CD14-positive monocyte (primary cell): ENCODE data around the gene POLR2C. TPM values are rescaled to one million over a fixed set of nuclear protein-coding genes. Genes with fewer than 3 reads are reported as not detected.
A peak's percentile ranks its signal among the peaks of the same experiment; 100 is the strongest.

Experiments
- DNase-seq, 3 donors: peaks; one replicate each; pipeline ENCODE4 v3.0.0-alpha.2; 2011 to 2022
- H2AFZ ChIP-seq: 2 replicates; pipeline ENCODE4 v1.6.0; 2012; ENCODE audit warnings: mild to moderate bottlenecking, low read depth, low read length, inconsistent platforms; ENCODE audit not compliant: insufficient read depth, poor library complexity, severe bottlenecking
- H3K27ac ChIP-seq, 2 donors: 1 replicate in 1 of 2; 2 replicates in 1 of 2; pipeline ENCODE4 v1.5.1; 2012 to 2013; ENCODE audit warnings: low read length in 2 of 2, control low read depth in 1 of 2, inconsistent platforms in 1 of 2, low read depth in 1 of 2, mild to moderate bottlenecking in 1 of 2
- H3K27me3 ChIP-seq, 2 donors: one replicate each; pipeline versions ENCODE4 v1.6.0 to v1.6.1; 2011 to 2013; ENCODE audit warnings: low read length in 2 of 2; ENCODE audit not compliant: control insufficient read depth in 2 of 2, insufficient read depth in 2 of 2
- H3K36me3 ChIP-seq, 2 donors: replicated peaks in 1 of 2; 1 replicate in 1 of 2; 2 replicates in 1 of 2; pipeline versions ENCODE4 v1.5.1 to v1.6.1; 2012 to 2013; ENCODE audit warnings: low read length in 2 of 2, control low read depth in 1 of 2, inconsistent platforms in 1 of 2, mild to moderate bottlenecking in 1 of 2; ENCODE audit not compliant: insufficient read depth in 2 of 2, control insufficient read depth in 1 of 2
- H3K4me1 ChIP-seq, 2 donors: 1 replicate in 1 of 2; 2 replicates in 1 of 2; pipeline versions ENCODE4 v1.5.1 to v1.6.1; 2012 to 2013; ENCODE audit warnings: low read length in 2 of 2, control low read depth in 1 of 2, inconsistent platforms in 1 of 2, mild to moderate bottlenecking in 1 of 2, moderate library complexity in 1 of 2; ENCODE audit not compliant: insufficient read depth in 2 of 2, control insufficient read depth in 1 of 2
- H3K4me2 ChIP-seq: replicated peaks from 2 replicates; pipeline ENCODE3; 2012; ENCODE audit warnings: low read length, moderate library complexity, mild to moderate bottlenecking; ENCODE audit not compliant: poor library complexity, severe bottlenecking; ENCODE audit errors: extremely low read depth
- H3K4me3 ChIP-seq, 3 experiments: fragments of 200-600 bp in 1 of 3; sonication (generic) in 1 of 3; replicated peaks in 1 of 3; 1 replicate in 2 of 3; 2 replicates in 1 of 3; pipeline ENCODE4 v1.5.1; 2011 to 2013; ENCODE audit warnings: low read length in 3 of 3, mild to moderate bottlenecking in 3 of 3, control low read depth in 2 of 3, low read depth in 2 of 3, inconsistent platforms in 1 of 3, moderate library complexity in 1 of 3
- H3K79me2 ChIP-seq: 2 replicates; pipeline ENCODE4 v1.6.0; 2012; ENCODE audit warnings: mild to moderate bottlenecking, control low read depth, inconsistent platforms, low read length, moderate library complexity; ENCODE audit not compliant: insufficient read depth
- H3K9ac ChIP-seq: 2 replicates; pipeline ENCODE4 v1.6.0; 2017; ENCODE audit warnings: low read length, mild to moderate bottlenecking; ENCODE audit not compliant: insufficient read depth, poor library complexity, severe bottlenecking
- H3K9me3 ChIP-seq, 2 donors: replicated peaks in 1 of 2; 1 replicate in 1 of 2; 2 replicates in 1 of 2; pipeline versions ENCODE4 v1.5.1 to v1.6.1; 2012 to 2013; ENCODE audit warnings: low read length in 2 of 2, control low read depth in 1 of 2; ENCODE audit not compliant: control insufficient read depth in 1 of 2, insufficient read depth in 1 of 2
- H4K20me1 ChIP-seq: 2 replicates; pipeline ENCODE4 v1.6.0; 2012; ENCODE audit warnings: mild to moderate bottlenecking, low read length, control low read depth, moderate library complexity; ENCODE audit not compliant: insufficient read depth
- H3K27ac Mint-ChIP-seq, 7 donors: one replicate each; pipeline ENCODE4 v1.8.0; 2020; ENCODE audit warnings: mild to moderate bottlenecking in 7 of 7, mixed read lengths in 7 of 7, moderate library complexity in 6 of 7, inconsistent platforms in 2 of 7
- H3K27me3 Mint-ChIP-seq, 3 donors: one replicate each; pipeline ENCODE4 v1.8.0; 2021 to 2022; ENCODE audit warnings: low read depth in 3 of 3, mild to moderate bottlenecking in 3 of 3, mixed read lengths in 3 of 3, moderate library complexity in 3 of 3, inconsistent platforms in 1 of 3
- H3K36me3 Mint-ChIP-seq, 2 donors: one replicate each; pipeline ENCODE4 v1.8.0; 2020; ENCODE audit warnings: mixed read lengths in 2 of 2, inconsistent platforms in 1 of 2, mild to moderate bottlenecking in 1 of 2
- H3K4me1 Mint-ChIP-seq: one replicate; pipeline ENCODE4 v1.8.0; 2020; ENCODE audit warnings: mild to moderate bottlenecking, mixed read lengths
- H3K4me3 Mint-ChIP-seq, 2 donors: one replicate each; pipeline ENCODE4 v1.8.0; 2020; ENCODE audit warnings: mild to moderate bottlenecking in 2 of 2, mixed read lengths in 2 of 2, moderate library complexity in 1 of 2
- H3K9me3 Mint-ChIP-seq, 7 donors: one replicate each; pipeline ENCODE4 v1.8.0; 2020 to 2022; ENCODE audit warnings: mixed read lengths in 7 of 7, mild to moderate bottlenecking in 6 of 7, moderate library complexity in 6 of 7, inconsistent platforms in 2 of 7
- WGBS: methylation state at CpG from one replicate; pipeline ENCODE4 v1.1.5; 2013; ENCODE audit warnings: missing lambda C conversion rate; ENCODE audit not compliant: insufficient coverage; 5-methylcytosine and 5-hydroxymethylcytosine counted together
- intact Hi-C, 2 donors: fragments of 100-400 bp; cut with micrococcal nuclease; formaldehyde crosslinking; loops; one replicate each; pipeline versions ENCODE4 v1.15.0 to v1.15.1; 2023
- polyA plus RNA-seq, 3 donors: library from polyadenylated mRNA; depleted of rRNA in 1 of 3; unstranded in 2 of 3; stranded (reverse) in 1 of 3; fragments of 300-500 nt in 2 of 3; fragments of >200 nt in 1 of 3; fragmentation: Illumina TruSeq in 2 of 3; gene quantifications; 1 replicate in 2 of 3; 2 replicates in 1 of 3; pipeline ENCODE4 v1.2.3, GENCODE V29; 2012 to 2021
- TF ChIP-seq, protein P1 (sequence below): fragments of 200-600 bp; IDR thresholded peaks from one replicate; pipeline ENCODE4 v1.8.0; 2022; ENCODE audit warnings: antibody characterized with exemption, mild to moderate bottlenecking

Gene POLR2C
- polyA plus RNA-seq, 3 donors: 22.6 to 51.3 (median 24.4) TPM

DNA sequence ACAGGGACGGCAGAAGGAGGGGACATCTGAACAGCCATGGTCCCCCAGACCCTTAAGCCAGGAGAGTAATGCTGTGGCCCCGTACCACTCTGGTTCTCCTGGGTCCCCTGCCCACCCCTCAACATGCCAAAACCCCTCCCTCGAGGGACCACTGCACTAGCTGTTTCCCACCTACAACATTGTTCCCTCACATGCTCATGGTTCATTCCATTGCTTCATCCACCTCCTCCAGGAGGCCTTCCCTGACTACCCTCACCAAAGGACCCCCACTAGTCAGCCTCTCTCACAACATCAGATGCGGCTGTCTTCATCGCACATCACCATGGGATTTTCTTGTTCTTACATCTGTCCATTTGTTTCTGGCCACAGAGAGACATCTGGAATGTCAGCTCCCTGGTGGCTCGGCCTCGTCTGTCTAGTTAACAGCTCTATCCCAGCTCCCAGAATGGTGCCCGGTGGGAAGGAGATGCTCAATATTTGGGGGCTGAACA, 22.1 kb downstream of the POLR2C start:
- H3K27ac ChIP-seq: no peak overlapping the region
- H3K79me2 ChIP-seq: no peaks in the 10 kb centered on the region
- Mint-ChIP-seq H3K27me3 (peaks cover 17 to 31% (median 23%) of the 10 kb centered on the region in 3 donors), H3K36me3 (no peaks in the 10 kb centered on the region), H3K4me3 (peak overlapping the region in 1 of 2 donors; percentile 26), H3K27ac (peak overlapping the region in 1 of 7 donors; percentile 10), H3K9me3 (peaks cover 0 to 2% (median 0%) of the 10 kb centered on the region in 7 donors), H3K4me1 (peaks cover 13% of the 10 kb centered on the region)
- intact Hi-C loops: no loop called here
- no peak for DNase-seq
- H3K27me3 ChIP-seq: peaks cover 0 to 15% of the 10 kb centered on the region in 2 donors
- 100% methylated on average over 4 of the region's 8 CpGs for WGBS
- no peaks in the 10 kb centered on the region for H3K9me3 ChIP-seq
- H3K36me3 ChIP-seq: no peaks in the 10 kb centered on the region
- no peaks in the 10 kb centered on the region for H4K20me1 ChIP-seq
- no peak overlapping the region for H3K9ac ChIP-seq
- TF ChIP-seq, protein P1, sequence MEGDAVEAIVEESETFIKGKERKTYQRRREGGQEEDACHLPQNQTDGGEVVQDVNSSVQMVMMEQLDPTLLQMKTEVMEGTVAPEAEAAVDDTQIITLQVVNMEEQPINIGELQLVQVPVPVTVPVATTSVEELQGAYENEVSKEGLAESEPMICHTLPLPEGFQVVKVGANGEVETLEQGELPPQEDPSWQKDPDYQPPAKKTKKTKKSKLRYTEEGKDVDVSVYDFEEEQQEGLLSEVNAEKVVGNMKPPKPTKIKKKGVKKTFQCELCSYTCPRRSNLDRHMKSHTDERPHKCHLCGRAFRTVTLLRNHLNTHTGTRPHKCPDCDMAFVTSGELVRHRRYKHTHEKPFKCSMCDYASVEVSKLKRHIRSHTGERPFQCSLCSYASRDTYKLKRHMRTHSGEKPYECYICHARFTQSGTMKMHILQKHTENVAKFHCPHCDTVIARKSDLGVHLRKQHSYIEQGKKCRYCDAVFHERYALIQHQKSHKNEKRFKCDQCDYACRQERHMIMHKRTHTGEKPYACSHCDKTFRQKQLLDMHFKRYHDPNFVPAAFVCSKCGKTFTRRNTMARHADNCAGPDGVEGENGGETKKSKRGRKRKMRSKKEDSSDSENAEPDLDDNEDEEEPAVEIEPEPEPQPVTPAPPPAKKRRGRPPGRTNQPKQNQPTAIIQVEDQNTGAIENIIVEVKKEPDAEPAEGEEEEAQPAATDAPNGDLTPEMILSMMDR: no peak
- H3K4me2 ChIP-seq: no peak overlapping the region
- H3K4me3 ChIP-seq: no peak overlapping the region
- H2AFZ ChIP-seq: no peak overlapping the region
- peaks cover 12 to 15% of the 10 kb centered on the region in 2 donors for H3K4me1 ChIP-seq

DNA sequence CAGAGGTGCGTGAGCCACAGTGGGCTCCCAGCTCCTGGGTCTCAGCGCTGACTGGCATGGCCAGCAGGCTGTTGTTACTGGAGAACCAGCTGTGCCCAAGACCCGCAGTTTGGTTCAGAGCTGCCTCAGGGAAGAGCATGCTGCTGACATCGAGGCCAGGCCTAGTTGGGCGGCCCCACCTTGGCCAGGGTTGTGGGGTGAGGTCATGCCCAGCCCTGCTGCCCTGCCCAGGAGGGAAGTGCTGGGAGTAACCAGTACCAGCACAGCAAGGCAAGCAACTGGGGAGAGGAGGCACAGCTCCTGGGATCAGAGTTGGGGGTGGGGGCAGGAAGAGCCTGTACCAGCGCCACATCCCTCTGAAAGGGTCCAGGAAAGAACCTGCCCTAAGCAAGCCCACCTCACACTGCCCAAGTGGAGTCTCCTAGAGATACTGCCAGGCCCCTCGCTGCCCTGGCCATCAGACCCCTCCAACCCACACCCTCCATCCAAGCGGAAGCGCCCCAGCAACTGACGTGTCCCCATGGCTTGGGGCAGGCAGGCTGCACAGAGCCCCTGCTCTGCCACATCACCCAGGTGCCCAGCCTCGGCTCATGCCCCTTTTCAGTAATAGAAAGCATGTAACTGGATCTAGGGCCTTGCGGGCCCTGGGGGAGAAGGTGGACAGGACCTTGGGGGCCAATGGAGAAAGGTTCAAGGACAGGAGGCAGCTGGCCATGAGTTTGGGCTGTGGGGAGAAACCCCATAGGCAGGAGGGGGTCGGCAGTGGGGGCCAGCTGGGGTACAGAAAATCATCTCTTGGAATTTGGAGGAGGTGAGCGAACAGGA, 22.8 kb downstream of the POLR2C start:
- H3K27me3 ChIP-seq: peaks cover 0 to 15% of the 10 kb centered on the region in 2 donors
- H3K9me3 Mint-ChIP-seq: peaks cover 0 to 2% (median 0%) of the 10 kb centered on the region in 7 donors
- WGBS: 79% methylated on average over 12 of the region's 14 CpGs
- peaks cover 8 to 11% of the 10 kb centered on the region in 2 donors for H3K4me1 ChIP-seq
- H3K4me2 ChIP-seq: peak overlapping the region; percentile 78
- peak overlapping the region; percentile 71 to 83 for H3K4me3 Mint-ChIP-seq
- H3K79me2 ChIP-seq: no peaks in the 10 kb centered on the region
- H3K36me3 ChIP-seq: no peaks in the 10 kb centered on the region
- H3K27ac ChIP-seq: no peak overlapping the region
- peak overlapping the region in 1 of 3 experiments; percentile 71 for H3K4me3 ChIP-seq
- no peaks in the 10 kb centered on the region for H3K9me3 ChIP-seq
- H3K36me3 Mint-ChIP-seq: no peaks in the 10 kb centered on the region
- H3K27me3 Mint-ChIP-seq: peaks cover 15 to 27% (median 18%) of the 10 kb centered on the region in 3 donors
- peaks cover 10% of the 10 kb centered on the region for H3K4me1 Mint-ChIP-seq
- peak overlapping the region in 1 of 7 donors; percentile 81 for H3K27ac Mint-ChIP-seq
- peak overlapping the region; percentile 54 for H3K9ac ChIP-seq
- H2AFZ ChIP-seq: peak overlapping the region; percentile 76
- DNase-seq: no peak
- no peaks in the 10 kb centered on the region for H4K20me1 ChIP-seq
- intact Hi-C loops: no loop called here
- TF ChIP-seq, protein P1: no peak
